Endothelial cell (in vitro differentiated cells): ENCODE data around the gene TMEM203. TPM values are rescaled to one million over a fixed set of nuclear protein-coding genes. Genes with fewer than 3 reads are reported as not detected.

Experiments
- DNase-seq: peaks from one replicate; pipeline ENCODE4 v3.0.0; 2021; ENCODE audit warnings: low spot score
- H3K27ac Mint-ChIP-seq: one replicate; pipeline ENCODE4 v1.8.0; 2021; ENCODE audit warnings: mixed read lengths, inconsistent platforms; ENCODE audit not compliant: unreplicated experiment
- H3K27me3 Mint-ChIP-seq: one replicate; pipeline ENCODE4 v1.8.0; 2021; ENCODE audit warnings: mild to moderate bottlenecking, moderate library complexity, mixed read lengths, inconsistent platforms; ENCODE audit not compliant: unreplicated experiment
- H3K36me3 Mint-ChIP-seq: one replicate; pipeline ENCODE4 v1.8.0; 2021; ENCODE audit warnings: mild to moderate bottlenecking, low read depth, mixed read lengths, inconsistent platforms; ENCODE audit not compliant: unreplicated experiment
- H3K4me1 Mint-ChIP-seq: one replicate; pipeline ENCODE4 v1.8.0; 2021; ENCODE audit warnings: mild to moderate bottlenecking, mixed read lengths, inconsistent platforms; ENCODE audit not compliant: unreplicated experiment
- H3K4me3 Mint-ChIP-seq: one replicate; pipeline ENCODE4 v1.8.0; 2021; ENCODE audit warnings: mild to moderate bottlenecking, mixed read lengths, inconsistent platforms; ENCODE audit not compliant: unreplicated experiment
- H3K9me3 Mint-ChIP-seq: one replicate; pipeline ENCODE4 v1.8.0; 2021; ENCODE audit warnings: mixed read lengths, inconsistent platforms; ENCODE audit not compliant: unreplicated experiment
- CTCF ChIP-seq: fragments of 200-600 bp; sonication (generic); IDR thresholded peaks from one replicate; pipeline ENCODE4 v1.5.0; 2021; ENCODE audit warnings: antibody characterized with exemption; ENCODE audit not compliant: unreplicated experiment
- total RNA-seq: library from RNA; stranded (reverse); fragmentation: NEBNext Ultra II Directional; extraction: Animal tissue kit (Norgen Biotek cat#: 25700); gene quantifications from one replicate; pipeline ENCODE4 v1.2.1, GENCODE V29; 2021; ENCODE audit not compliant: unreplicated experiment

The TMEM203 gene
- total RNA-seq, 1 donor from 2014 or later: 27.4 TPM

- Mint-ChIP-seq H3K9me3 (no peaks in the 10 kb centered on the region), H3K4me1 (peaks cover 7% of the 10 kb centered on the region), H3K27me3 (peaks cover 2% of the 10 kb centered on the region), H3K36me3 (peaks cover 11% of the 10 kb centered on the region), H3K4me3 (peak overlapping the region; percentile 68), H3K27ac (no peak overlapping the region)
- TF ChIP-seq CTCF: no peak
- DNase-seq: no peak
These were observed 21.4 kb downstream of the TMEM203 start for GRCh38 chr9:137183980-137184595.

DNA sequence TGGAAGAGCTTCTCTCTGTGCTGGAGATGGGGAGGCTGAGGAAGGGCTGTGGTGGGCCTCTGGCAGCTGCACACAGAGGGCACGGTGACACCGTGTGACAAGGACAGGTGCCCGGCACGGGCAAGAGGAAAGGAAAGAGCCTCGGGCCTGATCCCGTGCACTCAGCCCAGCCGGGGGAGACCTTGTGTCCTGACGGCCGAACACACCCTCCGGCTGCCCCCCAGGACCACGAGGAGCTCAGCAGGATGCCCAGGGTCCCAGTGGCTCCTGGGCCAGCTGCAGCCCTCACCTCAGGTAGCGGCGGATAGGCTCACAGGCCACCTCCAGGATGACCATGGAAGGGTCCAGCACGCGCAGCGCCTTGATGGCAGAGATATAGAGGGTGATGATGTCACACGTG is 22.6 kb downstream of the TMEM203 start:
- no peak overlapping the region for H3K4me3 Mint-ChIP-seq
- H3K9me3 Mint-ChIP-seq: no peaks in the 10 kb centered on the region
- no peak for TF ChIP-seq CTCF
- no peak overlapping the region for H3K27ac Mint-ChIP-seq
- DNase-seq: no peak
- peaks cover 12% of the 10 kb centered on the region for H3K36me3 Mint-ChIP-seq
- peaks cover 5% of the 10 kb centered on the region for H3K4me1 Mint-ChIP-seq
- peaks cover 2% of the 10 kb centered on the region for H3K27me3 Mint-ChIP-seq

- H3K9me3 Mint-ChIP-seq: no peaks in the 10 kb centered on the region
- no peak for DNase-seq
These were observed 23.8 kb downstream of the TMEM203 start for GRCh38 chr9:137181680-137182079.

GRCh38 chr9:137180491-137180890 is 25.0 kb downstream of the TMEM203 start:
- TF ChIP-seq CTCF: no peak
- Mint-ChIP-seq H3K9me3 (no peaks in the 10 kb centered on the region), H3K27ac (no peak overlapping the region), H3K4me3 (no peak overlapping the region), H3K36me3 (peaks cover 19% of the 10 kb centered on the region), H3K4me1 (no peaks in the 10 kb centered on the region), H3K27me3 (peaks cover 11% of the 10 kb centered on the region)
- no peak for DNase-seq

More at GRCh38 chr9:137181680-137182079, 23.8 kb downstream of the TMEM203 start:
- H3K27me3 Mint-ChIP-seq: peaks cover 6% of the 10 kb centered on the region
- H3K27ac Mint-ChIP-seq: peak overlapping the region; percentile 31
- peak overlapping the region; percentile 78 for H3K4me3 Mint-ChIP-seq
- H3K4me1 Mint-ChIP-seq: no peaks in the 10 kb centered on the region
- H3K36me3 Mint-ChIP-seq: peaks cover 19% of the 10 kb centered on the region
- TF ChIP-seq CTCF: no peak

DNA sequence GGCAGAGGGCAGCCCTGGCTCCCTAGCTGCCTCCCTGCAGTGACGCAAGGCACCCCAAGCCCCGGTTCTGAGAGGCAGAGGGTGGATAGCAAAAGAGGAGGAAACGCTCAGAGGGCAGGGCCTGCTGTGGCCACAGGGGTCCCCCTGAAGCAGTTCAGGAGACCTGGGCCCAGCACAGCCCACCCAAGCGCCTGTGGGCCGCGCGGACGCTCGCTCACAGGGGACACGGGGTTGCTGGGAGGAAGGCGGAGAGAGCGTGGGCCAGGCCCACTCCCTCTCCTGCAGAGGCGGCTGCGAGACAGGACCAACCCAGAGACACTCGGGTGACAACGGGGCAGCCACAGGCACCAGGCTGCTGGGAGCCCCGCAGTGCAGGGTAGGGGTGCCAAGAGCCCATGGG is 25.7 kb downstream of the TMEM203 start:
- Mint-ChIP-seq H3K9me3 (no peaks in the 10 kb centered on the region), H3K27ac (no peak overlapping the region), H3K4me3 (no peak overlapping the region), H3K36me3 (peaks cover 19% of the 10 kb centered on the region), H3K4me1 (no peaks in the 10 kb centered on the region), H3K27me3 (peaks cover 9% of the 10 kb centered on the region)
- no peak for TF ChIP-seq CTCF
- DNase-seq: no peak
